Measurements from ENCODE around the gene UBE2G1. TPM values are rescaled to one million over a fixed set of nuclear protein-coding genes. Genes with fewer than 3 reads are reported as not detected.

Gene UBE2G1
- polyA plus RNA-seq (ENCODE audit: insufficient read length in 3 of 3): 10 to 100 TPM; 53.6 to 59.7 (median 57.6) TPM
- long read RNA-seq, donor 1, transcript UBE2G1-201 (6 exons, 3,974 nt): major isoform, 12 of 13 reads
- long read RNA-seq, donor 1, partial matches to known transcripts: 0 of 13 reads
- long read RNA-seq, donor 1, other reads (novel, unspliced or antisense): 0 of 13 reads
- long read RNA-seq, donor 2, transcript UBE2G1-201 (6 exons, 3,974 nt): major isoform, 12 of 13 reads
- long read RNA-seq, donor 2, partial matches to known transcripts: 0 of 13 reads
- long read RNA-seq, donor 2, other reads (novel, unspliced or antisense): 0 of 13 reads
- long read RNA-seq, donor 3, transcript UBE2G1-201 (6 exons, 3,974 nt): major isoform, 8 of 9 reads
- long read RNA-seq, donor 3, partial matches to known transcripts: 0 of 9 reads
- long read RNA-seq, donor 3, other reads (novel, unspliced or antisense): 0 of 9 reads
- long read RNA-seq, donor 4, transcript UBE2G1-201 (6 exons, 3,974 nt): major isoform, 10 of 11 reads
- long read RNA-seq, donor 4, partial matches to known transcripts: 0 of 11 reads
- long read RNA-seq, donor 4, other reads (novel, unspliced or antisense): 0 of 11 reads
- long read RNA-seq, donor 5, transcript UBE2G1-201 (6 exons, 3,974 nt): major isoform, 12 of 12 reads
- long read RNA-seq, donor 5, partial matches to known transcripts: 0 of 12 reads
- long read RNA-seq, donor 5, other reads (novel, unspliced or antisense): 0 of 12 reads
- long read RNA-seq, donor 6, transcript UBE2G1-201 (6 exons, 3,974 nt): major isoform, 15 of 16 reads
- long read RNA-seq, donor 6, partial matches to known transcripts: 0 of 16 reads
- long read RNA-seq, donor 6, other reads (novel, unspliced or antisense): 0 of 16 reads
- long read RNA-seq, donor 7, transcript UBE2G1-201 (6 exons, 3,974 nt): major isoform, 17 of 18 reads
- long read RNA-seq, donor 7, partial matches to known transcripts: 0 of 18 reads
- long read RNA-seq, donor 7, other reads (novel, unspliced or antisense): 0 of 18 reads
- long read RNA-seq, donor 8, transcript UBE2G1-201 (6 exons, 3,974 nt): major isoform, 5 of 7 reads
- long read RNA-seq, donor 8, partial matches to known transcripts: 0 of 7 reads
- long read RNA-seq, donor 8, other reads (novel, unspliced or antisense): 0 of 7 reads
- long read RNA-seq, donor 9, transcript UBE2G1-201 (6 exons, 3,974 nt): major isoform, 20 of 23 reads
- long read RNA-seq, donor 9, partial matches to known transcripts: 0 of 23 reads
- long read RNA-seq, donor 9, other reads (novel, unspliced or antisense): 0 of 23 reads
- long read RNA-seq, donor 10, transcript UBE2G1-201 (6 exons, 3,974 nt): major isoform, 10 of 10 reads
- long read RNA-seq, donor 10, partial matches to known transcripts: 0 of 10 reads
- long read RNA-seq, donor 10, other reads (novel, unspliced or antisense): 0 of 10 reads
- long read RNA-seq, donor 11, transcript UBE2G1-201 (6 exons, 3,974 nt): major isoform, 5 of 6 reads
- long read RNA-seq, donor 11, partial matches to known transcripts: 0 of 6 reads
- long read RNA-seq, donor 11, other reads (novel, unspliced or antisense): 0 of 6 reads
- long read RNA-seq, donor 12, transcript UBE2G1-201 (6 exons, 3,974 nt): major isoform, 15 of 26 reads
- long read RNA-seq, donor 12, partial matches to known transcripts: 9 of 26 reads
- long read RNA-seq, donor 12, other reads (novel, unspliced or antisense): 0 of 26 reads
- long read RNA-seq, donor 13, transcript UBE2G1-201 (6 exons, 3,974 nt): major isoform, 7 of 7 reads
- long read RNA-seq, donor 13, partial matches to known transcripts: 0 of 7 reads
- long read RNA-seq, donor 13, other reads (novel, unspliced or antisense): 0 of 7 reads
- long read RNA-seq, donor 14: 0 reads
- long read RNA-seq, donor 15: 0 reads
- long read RNA-seq, donor 16, transcript UBE2G1-201 (6 exons, 3,974 nt): major isoform, 23 of 25 reads
- long read RNA-seq, donor 16, partial matches to known transcripts: 0 of 25 reads
- long read RNA-seq, donor 16, other reads (novel, unspliced or antisense): 0 of 25 reads

GRCh38 chr17:4366327-4367063 lies at the start of gene UBE2G1:
TSS of gene UBE2G1 (minus strand) at chr17:4366675. CDS start at chr17:4366316, 359 bp downstream.
- DNase-seq: peak; percentile 98

DNA sequence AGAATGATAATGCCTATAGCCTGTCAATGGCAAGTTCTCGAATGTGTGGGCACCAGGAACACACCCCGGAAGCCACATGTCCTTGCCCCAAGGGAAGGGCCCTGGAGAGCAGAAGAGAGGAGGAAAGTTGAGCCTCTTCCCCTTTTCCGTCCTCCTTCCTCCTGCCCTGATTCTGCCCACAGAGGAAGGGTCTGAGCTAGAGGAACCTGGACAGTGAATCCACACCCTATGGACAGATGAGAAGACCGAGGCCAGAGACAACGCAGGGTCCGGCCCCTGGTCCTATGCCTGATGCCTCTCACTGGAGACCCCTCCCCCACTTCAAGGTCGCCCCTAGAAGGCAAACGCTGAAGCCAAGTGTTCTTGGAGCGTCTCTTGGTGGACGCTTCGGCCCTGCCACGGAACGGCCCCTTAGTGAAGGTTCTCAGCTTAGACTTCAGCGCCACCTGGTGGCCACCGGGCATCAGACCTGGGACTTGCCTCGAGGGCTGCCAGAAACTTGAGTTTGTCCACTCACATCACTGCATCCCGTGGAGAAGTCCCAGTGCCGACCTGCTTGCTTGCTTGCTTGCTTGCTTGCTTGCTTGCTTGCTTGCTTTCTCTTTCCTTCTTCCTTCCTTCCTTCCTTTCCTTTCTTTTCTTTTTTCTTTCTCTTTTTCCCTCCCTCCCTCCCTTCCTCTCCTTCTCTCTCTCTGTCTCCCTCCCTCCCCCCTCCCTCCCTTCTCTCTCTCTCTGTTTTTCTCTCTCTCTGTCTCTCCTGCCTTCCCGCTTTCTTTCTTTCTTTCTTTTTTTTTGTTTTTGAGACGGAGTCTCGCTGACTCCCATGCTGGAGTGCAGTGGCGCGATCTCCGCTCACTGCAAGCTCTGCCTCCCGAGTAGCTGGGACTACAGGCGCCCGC lies 46.7 kb upstream of the UBE2G1 start:
- peak; percentile 90 for DNase-seq

- DNase-seq: no peak
Observed at GRCh38 chr17:4411201-4411600, 44.7 kb upstream of the UBE2G1 start.

- no peak for DNase-seq
Observed at GRCh38 chr17:4409659-4410058, 43.2 kb upstream of the UBE2G1 start.

- no peak for DNase-seq
Observed at GRCh38 chr17:4407851-4408250, 41.4 kb upstream of the UBE2G1 start.

DNA sequence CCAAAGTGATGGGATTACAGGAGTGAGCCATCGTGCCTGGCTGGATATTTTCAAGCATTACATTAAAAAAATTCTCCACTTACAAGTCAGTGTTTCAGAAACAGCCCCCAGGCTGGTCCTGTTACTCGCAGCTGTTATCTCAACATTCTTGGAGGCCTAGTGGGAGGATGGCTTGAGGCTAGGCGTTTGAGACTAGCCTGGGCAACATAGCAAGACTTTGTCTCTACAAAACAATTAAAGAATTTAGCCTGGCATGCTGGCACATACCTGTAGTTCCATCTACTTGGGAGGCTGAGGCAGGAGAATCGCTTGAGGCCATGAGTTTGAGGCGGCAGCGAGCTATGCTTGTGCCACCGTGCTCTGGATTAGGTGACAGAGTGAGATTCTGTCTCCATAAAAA lies 40.7 kb upstream of the UBE2G1 start:
- DNase-seq: no peak

DNA sequence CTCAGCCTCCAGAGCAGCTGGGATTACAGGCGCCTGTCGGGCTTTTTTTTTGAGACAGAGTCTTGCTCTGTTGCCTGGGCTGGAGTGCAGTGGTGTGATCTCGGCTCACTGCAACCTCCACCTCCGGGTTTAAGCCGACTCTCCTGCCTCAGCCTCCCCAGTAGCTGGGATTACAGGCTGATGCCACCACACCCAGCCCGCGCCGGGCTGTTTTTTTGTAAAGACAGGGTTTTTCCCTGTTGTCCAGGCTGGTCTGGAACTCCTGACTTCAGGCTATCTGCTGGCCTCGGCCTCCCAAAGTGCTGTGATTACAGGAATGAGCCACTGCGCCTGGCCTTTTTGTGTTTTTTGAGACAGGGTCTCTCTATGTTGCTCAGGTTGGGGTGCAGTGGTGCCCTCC lies 39.9 kb upstream of the UBE2G1 start:
- no peak for DNase-seq

- DNase-seq: no peak
Observed at GRCh38 chr17:4405699-4406098, 39.2 kb upstream of the UBE2G1 start.

DNA sequence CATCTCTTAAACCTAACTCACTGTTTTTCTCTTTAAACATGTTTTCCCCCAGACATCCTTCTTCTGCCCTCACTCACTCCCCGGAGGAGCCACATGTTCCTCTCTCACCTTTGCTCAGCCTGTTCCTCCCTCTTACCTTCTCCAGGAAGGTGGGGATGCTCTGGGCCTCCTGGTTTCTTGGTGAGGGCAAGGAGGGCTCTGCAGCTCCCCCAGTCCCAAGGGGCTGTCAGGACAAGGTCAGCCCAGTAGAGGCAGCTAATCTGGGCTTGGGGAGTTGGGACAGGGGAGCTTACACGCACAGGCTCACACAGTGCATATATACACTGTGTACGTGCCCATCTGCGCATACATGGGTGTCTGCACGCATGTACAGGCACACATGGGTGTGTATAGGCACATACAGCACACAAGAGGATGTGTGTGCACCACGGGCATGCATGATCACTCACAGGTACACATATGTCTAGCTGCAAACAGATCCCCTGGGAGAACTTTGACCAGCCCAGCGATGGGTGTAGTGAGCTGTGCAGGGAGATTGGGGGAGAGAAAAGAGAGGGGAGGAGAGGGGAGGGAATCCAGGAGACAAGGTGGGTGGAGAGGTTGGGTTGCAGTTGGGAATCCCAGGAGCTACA lies 38.7 kb upstream of the UBE2G1 start:
- no peak for DNase-seq

- no peak for DNase-seq
Observed at GRCh38 chr17:4397840-4398239, 31.4 kb upstream of the UBE2G1 start.

GRCh38 chr17:4395111-4395478 lies 28.6 kb upstream of the UBE2G1 start:
- no peak for DNase-seq

GRCh38 chr17:4394208-4395110 lies 28.0 kb upstream of the UBE2G1 start:
- DNase-seq: no peak

DNA sequence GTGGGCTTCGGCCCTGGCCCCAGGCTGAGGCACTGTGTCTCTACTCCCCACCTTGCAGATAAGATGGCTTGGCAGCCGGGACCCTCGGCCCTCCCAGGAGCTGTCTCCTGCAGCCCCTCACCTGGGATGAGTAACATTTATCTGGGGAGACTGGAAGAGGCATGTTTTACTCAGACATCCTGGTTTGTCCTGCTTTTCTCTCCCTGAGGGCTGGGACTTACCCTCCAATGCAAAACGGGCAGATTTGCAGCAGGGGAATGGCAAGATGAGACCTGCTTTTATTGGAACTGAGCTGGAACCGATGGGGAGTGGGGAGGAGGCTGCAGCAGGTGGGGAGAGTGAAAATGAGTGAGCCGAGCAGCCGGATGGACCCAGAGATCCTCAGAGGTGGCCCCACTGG lies 27.3 kb upstream of the UBE2G1 start:
- DNase-seq: no peak

DNA sequence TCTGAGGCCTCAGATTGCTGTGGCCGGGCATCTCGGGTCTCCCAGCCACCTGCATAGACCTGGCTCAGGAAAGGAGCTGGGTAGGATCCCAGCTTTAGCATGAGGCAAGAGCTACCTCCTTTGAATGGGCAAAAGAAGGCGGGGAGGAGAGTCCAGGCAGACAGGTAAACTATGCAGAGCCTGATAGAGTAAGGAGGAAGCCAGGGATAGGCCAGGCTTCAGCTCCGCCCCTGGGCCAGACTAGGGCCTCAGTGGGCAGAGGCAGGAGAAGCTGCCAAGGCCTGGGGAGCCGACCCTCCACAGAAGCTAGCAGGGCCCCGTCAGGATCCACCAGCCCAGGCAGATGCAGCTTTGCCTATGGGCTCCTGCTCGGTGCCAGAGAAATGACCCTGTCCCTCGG lies 22.6 kb upstream of the UBE2G1 start:
- no peak for DNase-seq

DNA sequence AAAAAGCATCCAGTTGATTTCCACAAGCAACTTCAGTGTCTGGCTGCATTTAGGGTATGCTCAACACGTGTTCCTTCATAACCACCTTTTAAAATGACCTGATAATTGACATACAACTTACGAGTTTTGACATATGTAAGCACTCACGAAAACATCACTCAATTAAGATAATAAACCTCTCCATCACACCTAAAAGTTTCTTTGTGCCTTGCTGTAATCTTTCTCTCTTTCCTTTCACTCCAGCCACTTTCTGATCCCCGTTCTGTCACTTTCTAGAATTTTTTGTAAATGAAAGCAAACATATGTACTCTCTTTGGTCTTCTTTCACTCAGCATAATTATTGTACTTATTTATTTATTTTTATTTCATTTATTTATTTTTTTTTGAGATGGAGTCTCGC lies 20.7 kb upstream of the UBE2G1 start:
- DNase-seq: no peak

DNA sequence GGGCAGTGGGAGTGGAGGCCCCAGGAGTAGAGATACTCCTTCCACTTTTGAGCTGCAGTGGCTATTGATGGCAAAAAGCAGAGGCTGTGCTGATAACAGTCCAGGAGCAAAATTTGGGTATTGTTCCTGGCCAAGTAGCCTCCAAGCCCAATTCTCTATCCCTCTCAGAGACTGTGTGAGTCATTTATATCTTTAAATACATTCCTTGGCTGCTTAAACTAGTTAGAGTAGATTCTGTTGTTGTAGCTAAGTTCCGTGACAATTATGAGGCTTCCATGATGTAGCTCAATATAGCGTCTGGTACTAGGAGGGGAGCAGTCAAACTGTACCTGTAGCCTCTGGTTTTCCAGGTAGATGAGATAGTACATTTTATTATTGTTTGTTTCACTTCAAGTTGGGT lies 19.9 kb upstream of the UBE2G1 start:
- no peak for DNase-seq
